Heart left ventricle (tissue), 16 donors: ENCODE measurements around the gene ANKRD53. TPM values are rescaled to one million over a fixed set of nuclear protein-coding genes. Genes with fewer than 3 reads are reported as not detected.

Experiments
- ATAC-seq, 4 donors: fragments of 200-7000 bp; cut with Tn5 transposase; one replicate each; pipeline ENCODE4 v1.9.1; 2020 to 2022; ENCODE audit warnings: moderate library complexity in 4 of 4, mild to moderate bottlenecking in 3 of 4, moderate number of reproducible peaks in 1 of 4
- DNase-seq, 5 donors: peaks; one replicate each; pipeline ENCODE4 v3.0.0-alpha.2; 2020
- H3K27ac ChIP-seq, 12 donors: fragments of 200-600 bp; sonication (generic) in 4 of 12; one replicate each; pipeline versions ENCODE4 v1.5.0 to v1.8.0; 2016 to 2022; ENCODE audit warnings: mild to moderate bottlenecking in 2 of 12
- H3K27me3 ChIP-seq, 9 donors: fragments of 200-600 bp; sonication (generic) in 2 of 9; one replicate each; pipeline versions ENCODE4 v1.5.1 to v1.8.0; 2016 to 2022; ENCODE audit warnings: mild to moderate bottlenecking in 3 of 9
- H3K36me3 ChIP-seq, 9 donors: fragments of 200-600 bp; sonication (generic) in 2 of 9; one replicate each; pipeline versions ENCODE4 v1.5.0 to v1.8.0; 2018 to 2022; ENCODE audit warnings: mild to moderate bottlenecking in 2 of 9
- H3K4me1 ChIP-seq, 12 donors: fragments of 200-600 bp; sonication (generic) in 4 of 12; one replicate each; pipeline versions ENCODE4 v1.5.0 to v1.8.0; 2016 to 2022; ENCODE audit warnings: mild to moderate bottlenecking in 3 of 12
- H3K4me3 ChIP-seq, 12 donors: fragments of 200-600 bp; sonication (generic) in 4 of 12; one replicate each; pipeline versions ENCODE4 v1.5.0 to v1.8.0; 2017 to 2022; ENCODE audit warnings: mild to moderate bottlenecking in 9 of 12, moderate library complexity in 4 of 12
- H3K9me3 ChIP-seq, 12 donors: fragments of 200-600 bp; sonication (generic) in 4 of 12; one replicate each; pipeline versions ENCODE4 v1.5.0 to v1.8.0; 2016 to 2022; ENCODE audit warnings: mild to moderate bottlenecking in 1 of 12
- CTCF ChIP-seq, 12 donors: fragments of 200-600 bp; sonication (generic) in 4 of 12; IDR thresholded peaks; one replicate each; pipeline versions ENCODE4 v1.5.0 to v1.8.0; 2018 to 2022; ENCODE audit warnings: antibody characterized with exemption in 12 of 12, mild to moderate bottlenecking in 5 of 12
- POLR2A ChIP-seq, 2 donors: fragments of 450-650 bp; IDR thresholded peaks; one replicate each; pipeline ENCODE4 v1.6.1; 2017; ENCODE audit warnings: antibody characterized with exemption in 2 of 2, mild to moderate bottlenecking in 2 of 2, moderate library complexity in 2 of 2
- WGBS, 4 donors: extraction: QIAGEN DNeasy Blood & Tissue Kit in 2 of 4; methylation state at CpG; one replicate each; pipeline versions ENCODE4 v1.1.5 to v1.1.7; 2013 to 2018; 5-methylcytosine and 5-hydroxymethylcytosine counted together
- intact Hi-C, 10 donors: fragments of 100-400 bp; cut with DNase I; formaldehyde crosslinking; loops; one replicate each; pipeline versions ENCODE4 v1.11.1 to v1.14.2; 2022
- polyA plus RNA-seq, 2 donors: library from polyadenylated mRNA; stranded (reverse); fragments of 200-250 nt; gene quantifications; one replicate each; pipeline ENCODE4 v1.2.3, GENCODE V29; 2013
- total RNA-seq, 9 donors: library from RNA; depleted of rRNA in 2 of 9; stranded (reverse); fragments of >200 nt in 2 of 9; fragmentation: NEBNext Ultra II Directional in 3 of 9; extraction: Animal tissue kit (Norgen Biotek cat#: 25700) in 3 of 9; gene quantifications; one replicate each; pipeline versions ENCODE4 v1.1.0 to v1.2.4, GENCODE V29; 2016 to 2023
- donor health status: ischemic (EF 13 %, LVEDD 7.1; RV severe dilation, severe dysfunction).
- donor health status: healthy with polysubstance abuse.
- donor health status: DM: no; HTN: yes; CAD: no.
- donor health status: DM: no; HTN: no; CAD: no.
- donor health status: ischemic (EF 25% LVEDD 6.9; RV normal size, moderate dysfunction).
- donor health status: ischemic (EF 25% LVEDD 5.7; RV mildly dilated, moderate dysfunction).
- donor health status: healthy.
- donor health status: DM: yes; HTN: yes; CAD: no.
- donor health status: ischemic (EF 35%, LVEDD 5.7; RV mildly dilated, moderate dysfunction).
- donor health status: nonischemic (EF 11% LVEDD 7.7; RV severe dilation, severe dysfunction).
- donor health status: DM: yes; HTN: yes; CAD: no.
- donor health status: PGD.
- donor health status: ischemic (EF 29% LVEDD 5.4; RV normal size, mild dysfunction).
- donor health status: nonischemic (EF 23%, LVEDD 6.1; RV moderate dilation, normal function).

The ANKRD53 gene
- total and polyA plus RNA-seq, 11 donors = 0.28 to 1.8 (median 0.44) TPM; not detected in 2

GRCh38 chr2:70975237-70975636 lies 3.2 kb upstream of the ANKRD53 start:
- TF ChIP-seq CTCF (IDR thresholded peaks at IDR 0.05) = no peak
- TF ChIP-seq POLR2A (IDR thresholded peaks at IDR 0.05) = no peak
- peaks cover 0 to 24% (median 15%) of the 10 kb centered on the region in 12 donors for H3K4me1 ChIP-seq
- DNase-seq (no peak), ATAC-seq (no peak)
- WGBS, 4 donors = 85 to 92% (median 88%) methylated on average over 2 of the region's 2 CpGs
- H3K27me3 ChIP-seq = peaks cover 0 to 11% (median 0%) of the 10 kb centered on the region in 9 donors
- H3K4me3 ChIP-seq = no peak overlapping the region
- intact Hi-C loops = no loop called here
- H3K9me3 ChIP-seq = no peaks in the 10 kb centered on the region
- H3K36me3 ChIP-seq = no peaks in the 10 kb centered on the region
- H3K27ac ChIP-seq = no peak overlapping the region

- ATAC-seq (peak in 1 of 4 donors; percentile 6), DNase-seq (peak in 1 of 5 donors; percentile 25)
- no peaks in the 10 kb centered on the region for H3K9me3 ChIP-seq
- TF ChIP-seq POLR2A (IDR thresholded peaks at IDR 0.05) (no peak), CTCF (IDR thresholded peaks at IDR 0.05) (peak in 2 of 12 donors; percentile 13 to 16)
- H3K4me1 ChIP-seq = peaks cover 0 to 24% (median 15%) of the 10 kb centered on the region in 12 donors
- intact Hi-C loops = loop anchor here in 3 of 10 donors (1.0 kb wide), 2 partner anchors 12 to 29 kb away; no protein-coding TSS in a partner anchor
- peak overlapping the region in 11 of 12 donors; percentile 52 to 73 (median 64) for H3K4me3 ChIP-seq
- H3K36me3 ChIP-seq = no peaks in the 10 kb centered on the region
- no peaks in the 10 kb centered on the region for H3K27me3 ChIP-seq
- WGBS, 4 donors = 37 to 43% (median 40%) methylated on average over 14 of the region's 14 CpGs
- H3K27ac ChIP-seq = peak overlapping the region in 10 of 12 donors; percentile 63 to 92 (median 80)
Observed at GRCh38 chr2:70977605-70978205, 725 bp upstream of the ANKRD53 start.

- peak overlapping the region; percentile 32 to 73 (median 64) for H3K4me3 ChIP-seq
- peaks cover 0 to 24% (median 15%) of the 10 kb centered on the region in 12 donors for H3K4me1 ChIP-seq
- DNase-seq (no peak), ATAC-seq (no peak)
- H3K36me3 ChIP-seq = peaks cover 0 to 4% (median 0%) of the 10 kb centered on the region in 9 donors
- TF ChIP-seq POLR2A (IDR thresholded peaks at IDR 0.05) (no peak), CTCF (IDR thresholded peaks at IDR 0.05) (no peak)
- intact Hi-C loops = no loop called here
- peak overlapping the region in 8 of 12 donors; percentile 46 to 88 (median 70) for H3K27ac ChIP-seq
- H3K9me3 ChIP-seq = no peaks in the 10 kb centered on the region
- WGBS, 4 donors = 26 to 51% (median 30%) methylated on average over 14 to 19 of the region's 19 CpGs
- H3K27me3 ChIP-seq = no peaks in the 10 kb centered on the region
Observed at GRCh38 chr2:70979180-70979488, 704 bp downstream of the ANKRD53 start.

GRCh38 chr2:70979626-70980025 lies 1.2 kb downstream of the ANKRD53 start:
- intact Hi-C loops = no loop called here
- no peak for ATAC-seq
- Histone ChIP-seq H3K9me3 (no peaks in the 10 kb centered on the region), H3K27ac (peak overlapping the region in 1 of 12 donors; percentile 88), H3K4me3 (peak overlapping the region in 1 of 12 donors; percentile 72), H3K27me3 (no peaks in the 10 kb centered on the region), H3K4me1 (peaks cover 0 to 25% (median 15%) of the 10 kb centered on the region in 12 donors), H3K36me3 (peaks cover 0 to 4% (median 0%) of the 10 kb centered on the region in 9 donors)
- no peak for TF ChIP-seq POLR2A (IDR thresholded peaks at IDR 0.05)
- no peak for TF ChIP-seq CTCF (IDR thresholded peaks at IDR 0.05)
- DNase-seq = peak in 1 of 5 donors; percentile 48
- 93 to 95% (median 93%) methylated on average over 9 of the region's 9 CpGs for WGBS, 4 donors
